Measurements from ENCODE around the gene GDPD4.

DNA sequence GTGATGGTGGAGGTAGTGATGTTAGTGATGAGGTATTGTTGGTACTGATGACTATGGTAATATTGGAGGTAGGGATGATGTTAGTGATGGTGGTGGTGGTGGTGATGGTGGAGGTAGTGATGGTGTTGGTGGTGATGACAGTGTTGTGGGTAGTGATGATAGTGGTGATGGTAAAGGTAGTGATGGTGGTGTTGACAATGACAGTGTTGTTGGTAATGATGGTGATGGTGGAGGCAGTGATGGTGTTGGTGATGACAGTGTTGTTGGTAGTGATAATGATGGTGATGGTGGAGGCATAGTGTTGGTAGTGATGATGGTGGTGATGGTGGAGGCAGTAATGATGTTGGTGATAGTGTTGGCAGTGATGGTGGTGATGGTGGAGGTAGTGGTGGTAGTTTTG, 108.3 kb downstream of the GDPD4 start:
- no peak for TF ChIP-seq REST (IDR thresholded peaks at IDR 0.05; ENCODE audit: low read depth)
- no peak for TF ChIP-seq CTCF (IDR thresholded peaks at IDR 0.05 in 2 of 3, conservative IDR thresholded peaks at IDR 0.05 in 1 of 3; ENCODE audit: borderline replicate concordance in 1 of 3, insufficient read depth in 1 of 3, low read depth in 2 of 3, low read length in 2 of 3)
- TF ChIP-seq JUND (IDR thresholded peaks at IDR 0.05): no peak
- TF ChIP-seq EGR1 (IDR thresholded peaks at IDR 0.05; ENCODE audit: low read depth): no peak
- TF ChIP-seq, protein P1, sequence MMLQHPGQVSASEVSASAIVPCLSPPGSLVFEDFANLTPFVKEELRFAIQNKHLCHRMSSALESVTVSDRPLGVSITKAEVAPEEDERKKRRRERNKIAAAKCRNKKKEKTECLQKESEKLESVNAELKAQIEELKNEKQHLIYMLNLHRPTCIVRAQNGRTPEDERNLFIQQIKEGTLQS (IDR thresholded peaks at IDR 0.05): no peak
- TF ChIP-seq CEBPB (IDR thresholded peaks at IDR 0.05; ENCODE audit: low read depth): no peak
- TF ChIP-seq SIN3A (IDR thresholded peaks at IDR 0.05; ENCODE audit: low read depth): no peak
